ENCODE results near the gene CRIM1.

The CRIM1 gene

DNA sequence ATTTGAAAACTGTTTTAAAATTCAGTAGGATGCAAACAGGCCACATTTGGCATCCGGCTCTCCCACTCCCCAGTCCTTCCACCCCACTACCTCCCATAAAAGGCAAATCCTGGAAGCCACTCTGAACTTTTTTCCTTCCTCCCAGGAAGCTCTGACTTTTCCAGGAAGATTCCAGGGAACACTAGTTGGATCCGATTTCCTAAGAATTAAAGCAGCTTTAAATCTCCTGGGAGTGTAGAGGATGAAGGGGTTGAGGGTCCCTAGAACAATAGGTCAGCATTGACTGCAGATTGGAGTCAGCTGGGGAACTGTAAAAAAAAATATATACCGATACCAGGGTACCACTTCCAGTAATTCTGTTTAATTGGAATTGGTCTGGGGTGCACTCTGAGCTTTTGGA, 76.9 kb downstream of the CRIM1 start:
- no peak for DNase-seq

DNA sequence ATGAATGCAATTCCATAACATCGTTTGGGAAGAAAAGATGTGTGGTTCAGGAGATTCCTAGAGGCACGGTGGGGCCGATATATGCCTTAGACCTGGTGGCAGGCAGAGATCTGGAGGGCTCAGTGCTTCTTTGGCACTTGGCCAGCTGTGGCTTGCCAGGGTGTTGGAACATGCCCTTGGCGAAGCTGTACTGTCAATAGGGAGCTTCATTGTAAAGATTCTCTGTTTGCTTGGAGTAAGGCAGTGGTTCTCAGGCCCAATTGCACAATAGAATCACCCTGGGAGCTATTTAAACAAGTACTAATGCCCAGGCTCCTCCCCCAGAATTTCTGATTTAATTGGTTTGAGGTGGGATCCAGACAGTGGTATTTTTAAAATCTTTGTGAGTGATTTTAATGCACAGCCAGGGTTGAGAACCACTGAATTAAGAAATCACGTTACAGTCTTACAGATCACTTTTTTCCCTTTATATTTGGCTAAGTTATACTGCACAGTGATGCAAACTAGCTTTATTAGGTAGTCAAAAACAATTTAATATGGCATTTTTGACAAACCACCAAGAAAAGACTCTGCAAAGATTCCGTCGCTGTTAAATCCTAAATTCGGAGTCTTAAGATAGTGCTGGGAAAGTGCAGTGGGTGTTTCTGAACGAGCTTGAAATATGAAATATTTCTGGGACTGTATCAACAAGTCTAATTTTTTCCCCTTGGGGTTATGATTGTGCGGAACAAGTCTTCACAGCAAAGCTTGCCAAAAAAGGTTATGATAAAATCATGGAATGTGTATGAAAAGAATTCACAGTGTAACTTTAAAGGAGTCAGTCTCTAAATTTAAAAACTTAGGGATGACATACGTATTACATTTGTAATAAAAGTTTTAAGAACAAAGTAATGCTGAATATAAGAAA, 78.0 kb downstream of the CRIM1 start:
- DNase-seq: no peak

DNA sequence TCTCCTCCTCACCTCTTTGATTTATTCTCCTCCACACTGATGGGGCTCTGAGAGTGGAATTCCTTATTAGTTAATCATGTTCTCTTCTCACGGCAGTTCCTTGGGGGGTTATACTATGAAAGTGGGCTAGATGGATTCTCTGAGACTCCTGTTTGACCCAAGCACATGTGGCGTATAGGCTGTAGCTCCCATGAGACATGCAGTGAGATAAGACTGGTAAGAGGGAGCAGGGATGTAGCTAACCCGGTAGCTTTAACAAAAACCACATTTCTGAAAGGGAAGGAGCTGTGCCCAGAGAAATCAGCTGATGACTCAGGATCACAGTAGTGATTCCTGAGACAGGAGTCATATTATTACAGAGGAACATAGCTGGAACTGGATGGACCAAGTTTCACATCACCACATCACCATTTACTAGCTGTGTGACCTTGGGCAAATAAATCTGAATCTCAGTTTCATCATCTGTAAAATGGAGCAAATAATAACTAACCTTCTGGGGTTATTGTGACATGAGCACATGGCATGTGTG, 82.9 kb downstream of the CRIM1 start:
- DNase-seq: no peak

DNA sequence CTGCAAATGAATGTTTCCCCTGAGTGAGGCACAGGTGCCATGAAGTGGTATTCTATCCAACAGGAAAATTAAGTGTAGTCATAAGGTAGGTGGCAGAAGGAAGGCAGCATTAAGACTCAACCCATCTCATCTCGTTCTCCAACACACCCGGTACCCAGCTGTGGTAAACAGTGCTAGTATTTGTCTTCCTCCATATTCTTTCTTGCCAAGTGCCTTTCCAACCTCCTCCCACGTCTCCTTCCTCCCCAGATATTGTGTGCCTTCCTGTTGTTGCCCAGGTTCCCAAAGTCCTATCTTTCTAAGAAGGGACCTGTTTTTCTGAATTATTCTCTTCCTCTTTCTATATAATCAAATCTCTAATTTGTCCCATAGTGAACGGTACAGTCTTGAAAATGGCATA, 83.5 kb downstream of the CRIM1 start:
- no peak for DNase-seq

DNA sequence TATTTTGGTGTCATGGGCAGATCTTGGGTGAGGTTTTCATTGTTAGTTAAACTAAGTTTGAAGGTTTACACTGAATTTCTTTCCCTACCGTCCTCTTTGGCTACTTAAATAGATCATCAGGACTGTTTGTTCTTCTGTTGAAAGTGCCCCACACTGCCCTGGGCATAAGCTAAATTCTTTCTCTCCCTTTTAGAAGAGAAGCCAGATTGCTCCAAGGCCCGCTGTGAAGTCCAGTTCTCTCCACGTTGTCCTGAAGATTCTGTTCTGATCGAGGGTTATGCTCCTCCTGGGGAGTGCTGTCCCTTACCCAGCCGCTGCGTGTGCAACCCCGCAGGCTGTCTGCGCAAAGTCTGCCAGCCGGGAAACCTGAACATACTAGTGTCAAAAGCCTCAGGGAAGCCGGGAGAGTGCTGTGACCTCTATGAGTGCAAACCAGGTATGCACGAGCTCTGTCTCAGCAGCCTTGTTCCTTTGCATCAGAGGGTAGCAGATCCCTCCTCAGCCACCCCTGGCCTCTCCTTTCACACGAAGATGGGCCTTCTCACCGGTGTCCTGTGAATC, 85.6 kb downstream of the CRIM1 start:
- no peak for DNase-seq

DNA sequence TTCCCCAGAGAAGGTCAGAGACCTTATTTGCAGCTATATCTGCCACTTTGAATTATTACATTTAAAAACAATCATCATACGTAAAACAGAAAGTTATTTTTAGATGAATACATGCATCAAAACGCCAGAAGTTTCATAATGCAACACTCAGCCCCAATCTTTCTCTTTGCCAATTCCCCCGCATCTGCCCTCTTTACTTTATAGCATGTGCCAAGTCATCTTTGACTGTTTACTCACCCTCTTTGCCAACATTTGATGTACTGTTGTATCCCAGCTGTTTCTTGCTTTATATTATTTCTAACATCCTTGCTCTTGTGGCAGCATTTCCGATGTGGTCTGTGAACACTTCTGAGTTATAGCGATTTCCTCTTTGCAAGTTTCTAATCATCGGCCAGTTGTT, 86.2 kb downstream of the CRIM1 start:
- no peak for DNase-seq

DNA sequence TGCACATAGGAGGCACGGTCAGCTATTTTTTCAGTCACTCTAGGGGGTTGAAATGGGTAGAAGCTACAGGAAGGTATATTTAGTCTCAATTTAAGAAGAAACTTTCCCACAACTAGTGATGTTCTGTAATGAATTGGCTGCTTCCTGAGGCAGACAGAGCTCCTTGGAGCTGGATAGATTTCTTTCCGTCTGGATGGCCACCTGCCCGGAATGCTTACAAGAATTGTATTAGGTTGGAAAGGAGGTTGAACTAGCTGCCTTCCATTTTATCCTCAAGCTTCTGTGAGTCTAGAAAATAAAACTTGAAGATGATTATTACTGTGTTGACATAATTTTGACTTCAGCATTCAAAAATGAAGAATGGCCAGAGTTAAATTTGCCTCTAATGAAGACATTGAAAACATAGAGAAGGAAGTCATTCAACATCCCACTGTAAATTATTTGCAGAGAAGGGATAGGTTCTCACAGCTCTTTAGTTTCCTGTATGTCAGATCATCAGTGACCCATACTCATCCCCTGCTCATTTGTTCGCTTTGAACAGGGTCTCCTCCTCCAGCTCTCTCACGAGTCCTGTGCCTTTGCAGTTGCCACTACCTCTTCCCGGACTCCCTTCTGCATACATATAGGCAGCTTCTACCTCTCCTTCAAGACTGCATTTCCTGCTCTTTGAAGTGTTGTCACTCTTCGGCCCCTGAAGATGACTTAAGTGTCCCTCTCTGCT, 88.8 kb downstream of the CRIM1 start:
- no peak for DNase-seq

DNA sequence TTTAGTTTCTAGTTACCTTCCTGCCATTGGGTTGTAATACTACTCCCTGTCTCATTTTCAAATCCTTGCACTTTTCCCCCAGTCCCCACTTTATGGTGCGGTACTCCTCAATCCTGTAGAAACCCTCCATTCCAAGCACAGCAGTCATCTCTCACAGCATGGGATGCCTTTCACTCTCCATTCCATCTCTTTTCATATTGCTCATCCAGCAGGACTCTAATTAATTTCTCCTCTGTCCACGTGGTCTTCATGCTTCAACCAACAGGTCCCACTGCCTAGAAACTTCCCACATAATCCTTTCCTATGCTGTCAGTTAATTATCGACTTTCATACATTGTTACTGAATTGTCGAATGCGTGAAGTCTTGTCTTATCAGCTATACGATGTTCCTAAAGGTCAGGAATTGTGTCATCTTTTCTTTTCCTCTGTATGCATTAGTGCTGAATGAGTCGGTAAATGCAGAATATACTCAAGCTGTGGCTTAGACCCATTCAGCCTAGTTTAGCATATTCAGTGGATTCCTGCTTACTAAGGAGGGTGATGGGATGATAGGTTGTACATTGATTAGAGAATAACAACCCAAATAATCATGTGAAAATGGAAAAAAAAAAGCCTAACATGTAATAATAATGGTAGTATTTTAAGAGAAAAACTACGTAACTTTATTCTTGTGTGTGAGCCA, 89.7 kb downstream of the CRIM1 start:
- no peak for DNase-seq

DNA sequence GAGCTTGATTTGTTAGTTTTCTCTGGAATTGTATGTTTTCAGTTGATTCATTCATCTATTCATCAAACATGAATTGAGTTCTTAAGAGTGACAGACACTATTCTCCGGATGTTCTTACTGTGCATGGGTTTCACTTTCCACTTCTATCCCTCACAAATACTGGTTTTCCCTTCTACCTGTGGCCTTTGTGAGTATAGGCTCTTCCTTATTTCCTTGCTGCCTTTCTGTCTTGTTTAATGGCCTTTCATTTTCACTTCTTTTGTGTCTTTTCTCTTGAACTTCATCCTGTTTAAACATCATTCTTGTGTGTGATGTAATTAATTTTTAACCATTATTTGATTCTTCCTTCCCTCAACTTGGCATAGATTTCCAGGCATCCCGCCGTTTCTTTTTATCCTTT, 90.7 kb downstream of the CRIM1 start:
- DNase-seq: no peak

DNA sequence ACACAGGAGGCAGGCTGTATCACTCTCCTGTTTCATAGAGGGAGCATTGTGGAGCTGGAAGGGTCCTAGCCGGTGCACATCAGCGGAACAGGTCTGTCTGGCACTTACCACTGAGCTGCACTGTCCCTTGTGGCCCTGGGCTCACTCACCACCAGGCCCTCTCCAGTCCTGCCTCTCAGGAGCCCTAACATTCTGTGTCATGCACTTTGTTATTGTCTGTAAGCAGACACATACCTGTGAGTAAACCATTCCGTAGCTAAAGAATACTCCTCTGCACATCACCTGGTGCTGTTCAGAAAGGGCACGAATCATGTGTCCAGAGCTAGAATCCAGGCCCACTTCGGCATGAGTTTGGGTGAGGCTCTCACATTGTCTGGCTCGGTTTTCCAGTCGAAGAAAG, 93.6 kb downstream of the CRIM1 start:
- no peak for DNase-seq

DNA sequence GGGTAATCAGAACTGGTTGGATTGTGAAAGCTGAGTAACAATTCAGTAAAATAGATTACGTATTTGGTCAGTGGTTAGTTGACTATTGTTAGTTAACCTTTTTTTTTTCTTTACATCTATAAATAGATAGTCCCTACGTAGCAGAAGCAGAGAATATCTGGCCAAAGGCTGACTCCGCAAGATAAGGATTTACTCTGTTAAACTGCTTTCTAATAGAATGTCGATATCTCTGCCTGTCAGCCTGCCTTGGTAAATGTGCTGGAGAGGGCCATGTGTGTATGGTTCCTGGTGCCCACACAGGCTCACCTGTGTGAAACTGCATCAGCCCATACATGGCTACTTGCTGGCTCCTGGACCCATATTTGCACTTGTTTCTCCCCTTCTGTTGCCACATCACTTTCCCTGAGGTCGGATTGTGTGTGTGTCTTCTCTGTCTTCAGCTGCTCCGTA, 94.4 kb downstream of the CRIM1 start:
- no peak for DNase-seq

DNA sequence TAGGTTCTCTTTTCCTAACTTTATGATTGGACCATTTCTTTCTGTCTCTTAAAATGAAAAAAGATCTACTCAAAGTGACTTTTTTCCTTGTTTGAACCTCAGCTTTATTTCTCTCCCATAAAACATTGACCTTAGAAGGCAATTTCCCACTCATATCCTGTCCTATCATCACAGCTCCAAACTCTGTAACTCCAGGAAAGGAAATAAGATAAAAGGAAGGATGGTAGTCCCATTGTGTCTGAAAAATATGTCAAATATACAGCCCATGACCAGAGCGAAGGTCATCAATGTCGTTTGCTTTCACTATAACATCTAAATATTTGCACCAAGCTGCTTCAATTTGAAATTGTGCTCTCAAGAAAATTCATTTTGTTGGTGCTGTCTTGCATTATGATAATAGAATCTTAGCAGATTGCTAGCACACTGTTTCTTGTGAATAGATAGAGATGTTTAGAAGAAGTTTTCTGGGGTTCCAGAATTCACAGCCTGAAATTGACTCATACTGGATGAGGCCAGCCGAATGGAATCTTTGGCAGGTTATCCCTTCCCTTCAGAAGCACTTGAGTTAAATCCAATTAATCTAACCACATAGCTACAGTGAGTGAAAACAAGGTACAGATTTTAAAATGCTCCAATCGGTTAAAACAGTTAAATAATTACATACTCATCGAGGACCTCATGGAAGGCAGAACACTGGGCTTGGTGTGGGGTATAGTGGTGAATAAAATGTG, 95.1 kb downstream of the CRIM1 start:
- no peak for DNase-seq

DNA sequence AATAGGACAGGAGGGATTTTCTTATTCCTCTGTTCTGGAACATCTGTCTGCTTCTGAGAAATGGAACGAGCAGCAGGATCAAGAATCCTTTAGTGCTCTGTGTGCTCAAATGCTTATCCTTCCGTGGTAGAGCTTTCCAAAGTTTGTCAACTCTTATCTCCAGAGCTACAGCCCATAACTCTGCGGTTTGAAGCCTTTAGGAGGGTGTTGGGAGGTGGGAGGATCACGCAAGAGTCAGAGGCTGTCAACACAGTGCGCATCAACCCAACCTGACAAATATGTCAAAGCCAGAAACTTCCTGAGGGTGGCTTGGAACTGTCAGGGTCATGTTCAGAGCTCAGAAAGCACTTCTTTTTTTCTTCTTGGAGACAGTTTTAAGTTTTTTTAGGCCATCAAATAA, 95.9 kb downstream of the CRIM1 start:
- no peak for DNase-seq

DNA sequence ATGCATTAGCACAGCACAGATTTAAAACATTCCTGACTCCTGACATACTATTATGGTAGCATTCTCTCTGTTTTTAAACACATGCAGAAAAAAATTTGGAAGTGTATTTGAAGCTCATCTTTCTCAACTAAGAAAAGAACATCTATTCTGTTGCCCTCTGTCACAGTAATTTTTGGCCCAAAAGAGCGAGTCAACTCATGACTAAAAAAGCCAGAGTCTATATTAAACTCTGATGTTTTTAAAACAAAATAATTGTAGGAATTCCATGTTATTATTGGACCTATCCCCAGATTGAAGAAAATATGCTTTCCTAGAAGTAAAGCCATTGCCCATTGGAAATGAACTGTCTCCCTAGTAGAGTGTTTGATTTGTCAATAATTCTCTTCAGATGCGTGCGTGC, 96.7 kb downstream of the CRIM1 start:
- no peak for DNase-seq

DNA sequence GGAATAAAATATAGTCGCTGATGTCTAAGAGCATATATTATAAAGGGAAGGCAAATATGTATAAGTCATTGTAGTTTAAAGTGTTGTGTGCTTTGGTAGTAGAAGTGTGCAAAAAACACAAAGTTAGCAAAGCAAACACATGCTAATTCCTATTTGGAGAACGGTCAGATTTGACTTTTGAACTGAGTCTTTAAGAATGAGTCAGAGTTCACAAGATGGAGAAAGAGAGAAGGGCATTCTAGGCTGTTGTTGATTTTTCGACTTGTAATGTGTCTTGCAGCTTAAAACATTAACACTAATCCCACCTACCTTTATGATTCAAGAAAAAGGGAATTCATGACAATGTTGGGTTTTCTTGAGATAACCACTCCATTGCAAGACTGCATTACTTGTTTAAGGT, 98.1 kb downstream of the CRIM1 start:
- DNase-seq: no peak

DNA sequence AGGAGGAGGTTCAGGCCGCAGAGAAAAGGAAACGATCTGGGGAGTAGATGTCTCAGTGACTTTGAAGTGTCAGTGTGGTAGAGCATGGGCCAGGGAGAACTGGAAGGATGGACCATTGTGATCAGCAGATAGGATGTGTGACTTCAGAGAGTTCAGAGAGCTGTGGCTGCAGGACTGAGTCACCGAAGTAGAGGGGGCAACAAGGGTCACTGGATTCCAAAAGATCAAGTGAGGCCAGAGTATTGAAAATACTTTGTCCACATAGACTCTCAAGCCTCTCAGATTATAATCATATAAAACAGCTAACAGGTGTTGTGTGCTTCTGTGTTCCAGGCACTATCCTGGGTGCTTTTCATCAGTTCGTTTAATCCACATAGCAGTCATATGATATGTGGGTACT, 99.4 kb downstream of the CRIM1 start:
- DNase-seq: no peak

DNA sequence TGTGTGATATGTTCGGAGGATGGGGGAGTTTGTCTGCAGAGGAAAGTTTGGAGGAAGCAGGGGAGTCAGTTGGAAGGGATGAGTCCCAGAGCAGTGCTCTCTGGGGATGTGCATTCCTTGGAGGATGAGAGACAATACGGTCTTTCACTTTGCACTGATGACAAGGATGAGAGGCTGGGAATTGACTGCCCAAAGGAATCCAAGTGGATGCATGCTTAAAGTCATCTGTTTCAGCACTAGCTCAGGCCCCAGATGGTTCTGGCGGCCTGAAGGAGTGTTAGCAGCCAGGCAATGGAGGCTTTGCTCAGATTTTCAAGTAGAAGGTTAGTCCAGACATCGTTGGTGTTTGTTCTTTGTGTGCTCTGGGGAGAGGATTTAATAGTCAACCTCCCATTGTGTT, 100.2 kb downstream of the CRIM1 start:
- DNase-seq: no peak

DNA sequence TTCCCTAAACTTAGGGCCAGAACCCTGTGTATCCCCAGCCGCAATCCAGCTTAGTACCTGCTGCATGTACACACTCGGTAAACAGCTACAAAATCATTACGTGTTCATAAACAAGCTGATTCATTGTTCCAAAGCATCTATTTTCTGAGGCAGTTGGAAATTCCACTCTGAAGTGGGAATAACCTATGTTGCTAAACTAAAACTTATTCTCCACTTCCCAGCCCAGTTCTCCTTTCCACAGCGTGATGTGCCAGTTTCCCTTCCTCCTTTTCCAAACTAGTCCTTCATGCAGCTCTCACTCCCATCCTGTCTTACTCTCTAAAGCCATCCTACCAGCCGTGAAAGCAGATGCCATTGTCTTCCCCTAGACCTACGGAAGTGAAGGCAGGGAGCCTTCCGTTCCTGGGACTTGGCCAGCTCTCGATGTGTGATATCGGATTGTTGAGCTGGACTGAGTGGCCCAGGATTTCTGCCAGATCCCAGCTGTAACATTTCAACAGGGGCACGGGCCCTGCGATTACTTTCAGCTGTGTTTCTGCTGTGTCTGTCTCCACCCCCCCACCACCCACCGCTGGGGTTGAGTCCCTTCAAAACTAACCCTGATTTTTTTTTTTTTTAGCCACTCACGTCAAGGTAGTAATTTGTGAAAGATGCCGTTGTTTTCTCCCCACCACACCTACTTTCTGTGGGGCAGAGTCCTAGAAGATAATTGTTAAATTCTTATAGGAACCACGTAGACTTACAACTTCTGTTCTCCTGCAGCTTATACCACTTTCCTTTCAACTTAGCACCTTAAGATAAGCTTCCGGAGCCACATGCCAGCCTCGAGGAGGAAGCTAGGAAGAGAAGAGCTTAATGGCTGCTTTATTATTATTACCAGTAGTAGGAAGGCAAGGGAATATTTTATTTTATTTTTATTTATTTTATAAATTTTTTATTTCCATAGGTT, 100.9 kb downstream of the CRIM1 start:
- no peak for DNase-seq

DNA sequence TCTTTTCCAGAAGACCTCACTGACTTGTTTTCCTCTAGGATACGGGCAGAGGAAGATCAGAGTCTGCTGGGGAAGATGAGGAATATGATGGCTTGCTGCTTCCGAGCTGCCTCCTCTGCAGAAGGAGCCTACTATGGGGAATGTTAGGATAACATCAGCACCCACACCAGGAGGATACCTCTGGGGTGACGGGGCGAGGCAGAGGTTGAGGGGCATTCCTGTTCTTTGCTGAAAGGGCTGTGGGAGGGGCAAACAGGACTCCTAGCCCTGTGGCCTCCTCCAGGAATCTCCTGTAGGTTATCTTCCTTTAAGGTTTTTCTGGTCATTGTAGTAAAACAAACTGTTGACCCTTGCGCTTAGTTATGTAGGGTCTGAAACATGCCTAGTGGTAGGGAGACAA, 102.5 kb downstream of the CRIM1 start:
- DNase-seq: no peak

DNA sequence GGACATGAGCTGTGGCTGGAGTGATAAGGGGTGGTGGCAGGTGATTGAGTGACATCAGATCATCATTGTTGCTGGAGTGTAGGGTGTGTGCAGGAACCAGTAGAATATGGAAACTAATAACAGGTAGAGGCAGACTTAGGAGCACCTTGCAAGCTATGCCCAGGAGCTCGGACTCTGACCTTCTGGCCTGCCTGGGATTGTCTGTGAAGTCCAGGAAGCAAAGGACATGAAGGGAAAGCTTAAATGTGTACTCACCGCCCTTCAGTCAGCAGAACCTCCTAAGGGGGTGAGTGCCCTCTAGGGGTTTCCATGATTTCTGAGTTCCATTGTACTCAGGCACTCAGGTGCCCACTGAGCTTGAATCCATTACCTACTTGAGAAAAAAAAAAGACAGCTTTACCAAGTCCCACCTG, 104.2 kb downstream of the CRIM1 start:
- DNase-seq: no peak

DNA sequence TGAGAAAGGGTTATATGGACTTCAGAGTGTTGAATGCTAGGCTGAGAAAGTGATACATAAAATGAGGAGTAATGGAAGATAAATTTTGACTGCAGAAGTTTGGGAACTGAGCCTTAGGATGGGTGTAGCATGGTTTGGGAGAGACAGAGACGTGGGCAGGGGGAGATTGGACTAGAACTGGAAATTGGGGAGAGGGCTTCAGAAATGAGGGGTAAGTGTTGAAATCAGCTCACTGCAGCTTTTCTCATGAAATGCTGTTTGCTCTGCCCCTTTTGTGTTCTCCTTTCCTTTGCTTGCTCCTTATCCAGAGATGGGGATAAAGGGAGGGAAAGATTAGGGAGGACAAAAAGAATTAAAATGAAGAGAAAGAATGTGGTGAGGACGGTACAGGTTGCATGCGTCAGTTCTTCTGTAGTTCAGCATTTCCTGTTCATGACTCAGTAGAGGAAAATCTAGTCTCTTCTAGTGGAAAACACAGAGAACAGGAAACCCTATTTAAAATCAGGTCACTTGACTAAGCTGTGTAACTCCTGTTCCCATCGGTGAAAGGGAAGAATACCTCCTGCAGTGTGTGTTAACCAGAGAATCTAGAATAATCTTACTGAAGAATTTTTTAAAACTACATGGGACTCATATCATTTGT, 105.6 kb downstream of the CRIM1 start:
- DNase-seq: no peak
